Vagina (tissue), 2 donors: ENCODE measurements around the gene NR4A1. TPM values are rescaled to one million over a fixed set of nuclear protein-coding genes. Genes with fewer than 3 reads are reported as not detected.
A peak's percentile ranks its signal among the peaks of the same experiment; 100 is the strongest.

ENCODE experiments used
- DNase-seq, 2 donors: peaks; one replicate each; pipeline ENCODE4 v3.0.0-alpha.2; 2017; ENCODE audit errors: extremely low spot score in 2 of 2
- H3K27ac ChIP-seq: fragments of 200-600 bp; sonication (generic); one replicate; pipeline ENCODE4 v1.5.1; 2019
- H3K27me3 ChIP-seq: fragments of 200-600 bp; sonication (generic); one replicate; pipeline ENCODE4 v1.5.1; 2019
- H3K36me3 ChIP-seq, 2 donors: fragments of 200-600 bp; sonication (generic); one replicate each; pipeline ENCODE4 v1.5.1; 2017 to 2019
- H3K4me1 ChIP-seq: fragments of 200-600 bp; sonication (generic); one replicate; pipeline ENCODE4 v1.5.1; 2019
- H3K4me3 ChIP-seq, 2 donors: fragments of 200-600 bp; sonication (generic); 1 replicate in 1 of 2; 2 replicates in 1 of 2; pipeline ENCODE4 v1.5.1; 2016 to 2019
- H3K9me3 ChIP-seq: fragments of 200-600 bp; sonication (generic); one replicate; pipeline ENCODE4 v1.5.1; 2019
- POLR2A ChIP-seq, 2 donors: fragments of 450-650 bp; IDR thresholded peaks; one replicate each; pipeline ENCODE4 v1.6.1; 2017; ENCODE audit warnings: antibody characterized with exemption in 2 of 2, mild to moderate bottlenecking in 2 of 2, moderate library complexity in 2 of 2
- POLR2AphosphoS5 ChIP-seq, 2 donors: sonication (generic); formaldehyde crosslinking; IDR thresholded peaks; one replicate each; pipeline ENCODE4 v1.9.0; 2017; ENCODE audit warnings: antibody characterized with exemption in 2 of 2, mild to moderate bottlenecking in 2 of 2, low read depth in 1 of 2; ENCODE audit not compliant: insufficient read depth in 1 of 2
- intact Hi-C: fragments of 100-400 bp; cut with DNase I; formaldehyde crosslinking; loops from one replicate; pipeline ENCODE4 v1.15.1; 2023
- total RNA-seq: library from RNA; depleted of rRNA; stranded (reverse); fragments of >200 nt; gene quantifications from one replicate; pipeline ENCODE4 v1.2.3, GENCODE V29; 2016
- TF ChIP-seq, protein P1 (sequence below), 3 experiments: fragments of 450-650 bp in 2 of 3; fragments of 200-600 bp in 1 of 3; sonication (generic) in 1 of 3; IDR thresholded peaks; one replicate each; pipeline ENCODE4 v1.5.1; 2017 to 2019; ENCODE audit warnings: antibody characterized with exemption in 3 of 3, mild to moderate bottlenecking in 2 of 3, moderate library complexity in 2 of 3

Gene NR4A1
- total RNA-seq, 1 donor from 2014 or later = 465 TPM

GRCh38 chr12:52058631-52059361 is 7.6 kb downstream of the NR4A1 start:
- H3K4me1 ChIP-seq = no peaks in the 10 kb centered on the region
- H3K9me3 ChIP-seq = no peaks in the 10 kb centered on the region
- H3K27me3 ChIP-seq = no peaks in the 10 kb centered on the region
- peak in 1 of 2 donors; percentile 92 for DNase-seq
- intact Hi-C loops = no loop called here
- H3K36me3 ChIP-seq = peaks cover 0 to 27% of the 10 kb centered on the region in 2 donors
- TF ChIP-seq, protein P1, sequence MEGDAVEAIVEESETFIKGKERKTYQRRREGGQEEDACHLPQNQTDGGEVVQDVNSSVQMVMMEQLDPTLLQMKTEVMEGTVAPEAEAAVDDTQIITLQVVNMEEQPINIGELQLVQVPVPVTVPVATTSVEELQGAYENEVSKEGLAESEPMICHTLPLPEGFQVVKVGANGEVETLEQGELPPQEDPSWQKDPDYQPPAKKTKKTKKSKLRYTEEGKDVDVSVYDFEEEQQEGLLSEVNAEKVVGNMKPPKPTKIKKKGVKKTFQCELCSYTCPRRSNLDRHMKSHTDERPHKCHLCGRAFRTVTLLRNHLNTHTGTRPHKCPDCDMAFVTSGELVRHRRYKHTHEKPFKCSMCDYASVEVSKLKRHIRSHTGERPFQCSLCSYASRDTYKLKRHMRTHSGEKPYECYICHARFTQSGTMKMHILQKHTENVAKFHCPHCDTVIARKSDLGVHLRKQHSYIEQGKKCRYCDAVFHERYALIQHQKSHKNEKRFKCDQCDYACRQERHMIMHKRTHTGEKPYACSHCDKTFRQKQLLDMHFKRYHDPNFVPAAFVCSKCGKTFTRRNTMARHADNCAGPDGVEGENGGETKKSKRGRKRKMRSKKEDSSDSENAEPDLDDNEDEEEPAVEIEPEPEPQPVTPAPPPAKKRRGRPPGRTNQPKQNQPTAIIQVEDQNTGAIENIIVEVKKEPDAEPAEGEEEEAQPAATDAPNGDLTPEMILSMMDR (IDR thresholded peaks at IDR 0.05) = no peak
- peak in 1 of 2 donors; percentile 84 for TF ChIP-seq POLR2AphosphoS5 (IDR thresholded peaks at IDR 0.05; ENCODE audit: insufficient read depth in 1 of 2, low read depth in 1 of 2)
- H3K27ac ChIP-seq = no peak overlapping the region
- H3K4me3 ChIP-seq = no peak overlapping the region

GRCh38 chr12:52059582-52060497 is 8.6 kb downstream of the NR4A1 start:
- peak in 1 of 2 donors; percentile 93 for DNase-seq
- H3K9me3 ChIP-seq = no peaks in the 10 kb centered on the region
- no peaks in the 10 kb centered on the region for H3K27me3 ChIP-seq
- no peak overlapping the region for H3K4me3 ChIP-seq
- H3K4me1 ChIP-seq = no peaks in the 10 kb centered on the region
- no peak overlapping the region for H3K27ac ChIP-seq
- intact Hi-C loops = no loop called here
- peaks cover 0 to 22% of the 10 kb centered on the region in 2 donors for H3K36me3 ChIP-seq
- TF ChIP-seq, protein P1 (IDR thresholded peaks at IDR 0.05) = no peak
- TF ChIP-seq POLR2A (IDR thresholded peaks at IDR 0.05) (no peak), POLR2AphosphoS5 (IDR thresholded peaks at IDR 0.05; ENCODE audit: insufficient read depth in 1 of 2, low read depth in 1 of 2) (no peak)

DNA sequence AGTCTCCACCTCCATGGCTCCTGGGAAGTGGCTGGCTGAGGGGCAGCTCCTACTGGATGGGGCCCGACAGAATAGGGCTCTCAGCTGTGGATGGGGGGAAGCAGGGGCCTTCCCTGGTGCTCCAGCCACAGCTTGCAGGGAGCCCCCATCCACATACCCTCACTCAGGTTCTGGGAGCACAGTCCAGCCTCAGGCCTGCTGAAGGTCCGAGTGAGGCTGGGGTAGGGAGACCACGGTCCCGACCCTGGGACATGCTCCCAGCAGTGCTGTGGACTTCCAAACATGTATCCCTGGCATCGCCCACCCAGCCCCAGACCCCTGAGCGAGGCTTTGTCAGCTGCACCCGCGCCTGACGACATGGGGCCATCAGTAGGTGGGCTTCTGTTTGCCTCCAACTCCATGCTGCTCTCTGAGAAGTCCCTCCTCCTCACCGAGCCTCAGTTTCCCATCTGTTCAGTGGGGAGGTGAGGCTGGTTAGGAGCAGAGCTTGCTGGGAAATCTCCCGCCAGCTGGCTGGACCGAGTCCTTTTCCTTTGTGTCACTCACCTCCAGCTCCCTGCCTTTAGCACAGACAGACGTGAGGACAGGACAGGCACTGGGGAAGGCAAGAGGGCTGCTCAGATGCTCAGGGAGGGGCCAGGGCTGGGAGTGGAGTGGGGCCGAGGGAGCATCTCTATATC is 9.4 kb downstream of the NR4A1 start:
- no peak overlapping the region for H3K4me3 ChIP-seq
- intact Hi-C loops = no loop called here
- peaks cover 0 to 16% of the 10 kb centered on the region in 2 donors for H3K36me3 ChIP-seq
- no peak for DNase-seq
- no peak for TF ChIP-seq POLR2AphosphoS5 (IDR thresholded peaks at IDR 0.05; ENCODE audit: insufficient read depth in 1 of 2, low read depth in 1 of 2)
- TF ChIP-seq POLR2A (IDR thresholded peaks at IDR 0.05) = no peak
- TF ChIP-seq, protein P1 (IDR thresholded peaks at IDR 0.05) = no peak
- H3K27ac ChIP-seq = no peak overlapping the region
- no peaks in the 10 kb centered on the region for H3K9me3 ChIP-seq
- no peaks in the 10 kb centered on the region for H3K4me1 ChIP-seq
- no peaks in the 10 kb centered on the region for H3K27me3 ChIP-seq

- Histone ChIP-seq H3K27me3 (no peaks in the 10 kb centered on the region), H3K36me3 (peaks cover 0 to 16% of the 10 kb centered on the region in 2 donors), H3K9me3 (no peaks in the 10 kb centered on the region), H3K4me1 (no peaks in the 10 kb centered on the region), H3K4me3 (no peak overlapping the region), H3K27ac (peak overlapping the region; percentile 49)
- TF ChIP-seq, protein P1 (IDR thresholded peaks at IDR 0.05) = no peak
- no peak for TF ChIP-seq POLR2A (IDR thresholded peaks at IDR 0.05)
- TF ChIP-seq POLR2AphosphoS5 (IDR thresholded peaks at IDR 0.05; ENCODE audit: insufficient read depth in 1 of 2, low read depth in 1 of 2) = no peak
- DNase-seq = no peak
- intact Hi-C loops = no loop called here
These were observed 10.4 kb downstream of the NR4A1 start for GRCh38 chr12:52061470-52062166.
